RPMI7951 (cell line): ENCODE results near the gene ATP2B3. TPM values are rescaled to one million over a fixed set of nuclear protein-coding genes. Genes with fewer than 3 reads are reported as not detected.

Experiments
- DNase-seq: peaks from one replicate; pipeline ENCODE4 v3.0.0-alpha.2; 2012; ENCODE audit warnings: low read depth
- total RNA-seq: library from RNA; depleted of rRNA; stranded (reverse); fragments of >200 nt; shearing (Covaris generic); gene quantifications from 2 replicates; pipeline ENCODE4 v1.2.3, GENCODE V29; 2014

The ATP2B3 gene
- total RNA-seq, 1 experiment from 2014 or later = not detected

DNA sequence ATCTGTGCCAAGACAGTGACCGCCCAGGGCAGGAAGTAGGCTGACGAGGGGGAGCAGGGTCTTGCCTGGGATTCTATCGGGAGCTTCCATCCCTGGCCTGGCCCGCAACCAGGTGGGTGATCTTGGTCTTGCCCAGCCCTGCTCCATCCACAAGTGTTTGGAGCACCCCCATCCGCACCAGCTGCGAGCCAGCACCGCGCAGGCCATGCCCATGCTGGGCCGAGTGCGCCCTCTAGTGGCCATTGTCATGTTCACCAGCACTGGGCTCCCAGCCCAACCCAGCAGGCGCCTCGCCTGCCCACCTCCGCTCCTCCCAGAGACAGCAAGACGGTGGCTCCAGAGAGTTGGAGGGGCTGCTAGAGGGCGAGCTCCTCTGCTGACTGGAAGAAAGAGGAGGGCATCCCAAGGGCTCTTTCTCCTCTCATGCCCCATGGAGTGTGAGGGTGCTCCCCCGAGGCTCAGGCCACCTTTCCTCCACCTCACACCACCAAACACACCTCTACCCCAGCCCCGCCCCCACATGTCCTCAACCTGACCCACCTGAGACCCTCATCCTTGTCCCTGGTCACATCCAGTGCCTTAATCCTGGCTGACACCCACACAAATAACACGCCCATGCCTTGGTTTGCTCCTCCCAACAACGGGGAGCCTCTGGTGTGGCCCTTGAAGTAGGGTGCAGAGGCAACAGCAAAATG is 9.8 kb upstream of the ATP2B3 start:
- DNase-seq = peak; percentile 45

DNA sequence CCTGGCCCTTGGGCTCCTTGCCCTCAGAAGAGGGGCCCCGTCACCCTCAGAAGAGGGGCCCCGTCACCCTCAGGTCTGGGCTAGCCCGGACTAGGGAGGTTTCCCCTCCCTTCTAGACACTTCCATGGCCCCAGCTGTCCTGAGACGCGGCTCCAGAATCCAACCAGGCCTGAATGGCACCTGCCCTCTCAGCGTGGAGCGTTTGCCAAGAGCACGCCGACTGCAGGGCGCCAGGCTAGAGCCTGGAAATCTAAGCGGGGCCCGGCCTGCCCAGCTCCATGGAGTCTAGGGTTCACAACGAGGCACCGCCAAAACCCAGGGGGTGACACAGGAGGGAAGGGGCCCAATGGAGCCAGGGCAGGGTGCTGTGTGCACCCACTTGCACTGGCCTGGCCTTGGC is 7.8 kb upstream of the ATP2B3 start:
- no peak for DNase-seq

DNA sequence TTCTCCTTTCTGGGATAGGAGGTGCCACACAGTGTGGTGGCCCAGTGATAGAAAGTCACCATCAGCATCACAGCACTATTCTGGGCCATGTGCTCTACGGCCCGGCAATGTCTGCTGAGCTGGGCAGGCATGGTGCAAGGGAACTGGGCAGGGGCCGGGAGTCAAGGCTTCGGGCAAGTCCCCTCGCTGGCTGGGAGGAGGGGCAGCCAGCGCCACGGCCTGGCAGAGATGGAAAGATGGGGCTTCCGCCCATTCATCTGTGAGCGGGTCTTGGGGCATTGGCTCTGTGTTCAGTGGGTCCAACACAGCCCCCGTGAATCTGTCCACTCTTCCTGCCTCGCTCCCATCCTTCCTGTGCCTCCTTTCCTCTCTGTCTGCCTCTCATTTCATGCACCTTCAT is 7.1 kb upstream of the ATP2B3 start:
- no peak for DNase-seq

DNA sequence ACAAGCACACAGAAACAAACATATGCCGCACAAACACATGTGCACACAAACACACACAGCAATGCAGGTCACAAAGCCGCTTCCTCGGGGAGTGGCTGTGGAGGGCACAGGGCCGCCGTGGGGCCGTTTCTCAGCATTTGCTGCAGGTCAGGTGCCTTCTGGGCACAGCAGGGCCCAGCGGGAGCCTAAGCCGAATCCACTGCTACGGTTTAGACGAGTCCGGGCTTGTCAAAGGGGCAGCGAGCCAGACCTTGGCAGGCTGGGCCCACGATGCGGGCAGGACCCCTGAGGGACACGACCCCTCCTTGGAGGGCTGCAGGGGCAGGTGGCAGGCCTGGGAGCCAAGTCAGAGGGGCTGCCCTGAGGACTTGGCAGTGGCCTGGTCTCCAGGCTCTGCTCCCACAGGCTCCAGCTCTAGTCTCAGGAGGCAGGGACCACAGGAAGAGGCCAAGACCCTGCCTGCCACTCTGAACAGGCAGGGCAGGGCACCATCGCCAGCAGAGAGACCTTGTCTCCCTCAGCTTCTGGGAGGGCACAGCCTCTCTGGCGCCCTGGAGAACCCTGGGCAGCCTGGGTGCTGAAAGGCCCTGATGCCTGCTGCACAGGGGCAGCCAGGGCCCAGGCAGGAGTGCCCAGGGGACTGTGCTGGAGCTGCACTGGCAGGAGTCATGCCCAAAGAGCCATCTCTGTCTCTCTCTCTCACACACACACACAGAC is 5.5 kb upstream of the ATP2B3 start:
- no peak for DNase-seq

DNA sequence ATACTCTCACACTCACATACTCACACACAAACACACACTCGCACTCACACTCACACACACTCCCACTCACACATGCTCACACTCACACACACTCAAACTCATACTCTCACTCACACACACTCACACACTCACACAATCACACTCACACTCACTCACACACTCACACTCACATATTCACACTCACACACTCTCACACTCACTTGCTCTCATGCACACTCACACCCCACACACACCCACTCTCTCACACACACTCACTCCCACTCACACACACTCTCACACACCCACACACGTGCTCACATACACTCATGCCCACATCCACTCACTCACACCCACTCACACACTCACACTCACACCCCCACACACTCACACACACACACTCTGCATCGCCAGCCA is 4.9 kb upstream of the ATP2B3 start:
- DNase-seq = no peak

DNA sequence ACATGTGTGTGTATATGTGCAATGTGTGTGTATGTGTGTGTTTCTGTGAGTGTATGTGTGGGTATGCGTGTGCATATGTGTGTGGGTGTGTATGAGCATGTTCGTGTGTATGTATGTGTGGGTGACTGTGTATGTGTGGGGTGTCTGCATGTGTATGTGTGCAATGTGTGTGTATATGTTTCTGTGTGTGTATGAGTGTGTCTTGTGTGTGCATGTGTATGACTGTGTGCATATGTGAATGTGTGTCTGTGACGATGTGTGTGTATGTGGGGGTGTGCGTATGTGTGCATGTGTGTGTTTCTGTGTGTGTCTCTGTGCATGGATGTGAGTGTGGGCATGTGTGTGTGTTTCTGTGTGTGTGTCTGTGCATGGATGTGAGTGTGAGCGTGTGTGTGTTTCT is 4.2 kb upstream of the ATP2B3 start:
- DNase-seq = no peak

DNA sequence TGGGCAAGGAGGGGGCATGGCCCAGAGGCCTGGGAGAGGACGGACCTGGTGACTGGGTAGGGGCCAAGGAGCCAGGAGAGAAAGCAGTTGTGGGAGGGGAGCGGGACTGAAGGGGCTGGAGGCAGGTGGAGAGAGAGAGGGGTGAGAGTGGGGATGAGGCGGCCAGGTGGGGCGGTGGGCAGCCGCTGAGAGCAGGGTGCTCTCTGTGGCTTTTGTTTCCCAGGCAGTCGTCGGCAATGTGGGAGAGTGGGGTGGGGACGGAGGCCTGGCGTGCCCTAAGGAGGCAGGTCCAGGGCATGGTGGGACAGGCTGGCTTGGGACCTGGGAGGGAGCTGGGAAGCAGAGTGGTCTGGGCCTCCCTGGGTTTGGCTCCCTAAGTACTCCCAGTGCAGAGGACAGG is 3.2 kb upstream of the ATP2B3 start:
- no peak for DNase-seq

DNA sequence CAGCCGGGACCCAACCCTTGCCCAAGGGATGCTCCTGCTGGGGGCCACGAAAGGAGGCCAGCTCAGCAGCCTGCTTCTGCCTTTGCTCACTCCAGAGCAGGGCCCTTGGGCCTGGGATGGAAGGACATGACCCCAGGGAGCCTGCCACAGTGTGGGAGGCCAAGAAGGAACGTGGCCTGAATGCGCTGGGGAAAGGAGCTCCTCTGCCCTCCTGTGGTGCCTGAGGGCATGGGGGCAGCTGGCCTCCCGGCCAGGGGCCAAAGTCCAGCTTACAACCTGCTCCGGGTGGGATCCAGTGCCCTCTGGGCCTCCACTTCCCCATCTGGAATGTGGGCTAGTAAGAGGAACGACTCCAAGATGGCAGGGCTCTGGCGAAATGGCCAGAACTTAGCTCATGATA is 2.0 kb upstream of the ATP2B3 start:
- DNase-seq = no peak

DNA sequence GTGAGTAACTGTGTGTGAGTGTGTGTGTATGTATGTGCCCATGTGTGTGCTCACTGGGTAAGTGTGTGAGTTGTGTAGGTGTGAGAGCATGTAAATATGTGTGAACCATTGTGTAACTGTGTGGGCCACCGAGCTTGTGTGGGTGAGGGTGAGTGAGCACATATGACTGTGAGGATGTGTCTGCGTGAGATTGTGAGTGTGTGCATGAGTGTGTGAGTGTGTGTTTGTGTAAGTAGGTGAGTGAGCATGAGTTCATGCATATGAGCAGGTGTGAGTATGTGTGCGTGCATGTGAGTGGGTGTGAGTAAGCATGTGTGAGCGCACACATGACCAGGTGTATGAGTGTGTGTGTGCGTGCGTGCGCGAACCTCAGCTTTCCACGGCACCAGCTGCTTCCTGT is 1.4 kb upstream of the ATP2B3 start:
- no peak for DNase-seq

DNA sequence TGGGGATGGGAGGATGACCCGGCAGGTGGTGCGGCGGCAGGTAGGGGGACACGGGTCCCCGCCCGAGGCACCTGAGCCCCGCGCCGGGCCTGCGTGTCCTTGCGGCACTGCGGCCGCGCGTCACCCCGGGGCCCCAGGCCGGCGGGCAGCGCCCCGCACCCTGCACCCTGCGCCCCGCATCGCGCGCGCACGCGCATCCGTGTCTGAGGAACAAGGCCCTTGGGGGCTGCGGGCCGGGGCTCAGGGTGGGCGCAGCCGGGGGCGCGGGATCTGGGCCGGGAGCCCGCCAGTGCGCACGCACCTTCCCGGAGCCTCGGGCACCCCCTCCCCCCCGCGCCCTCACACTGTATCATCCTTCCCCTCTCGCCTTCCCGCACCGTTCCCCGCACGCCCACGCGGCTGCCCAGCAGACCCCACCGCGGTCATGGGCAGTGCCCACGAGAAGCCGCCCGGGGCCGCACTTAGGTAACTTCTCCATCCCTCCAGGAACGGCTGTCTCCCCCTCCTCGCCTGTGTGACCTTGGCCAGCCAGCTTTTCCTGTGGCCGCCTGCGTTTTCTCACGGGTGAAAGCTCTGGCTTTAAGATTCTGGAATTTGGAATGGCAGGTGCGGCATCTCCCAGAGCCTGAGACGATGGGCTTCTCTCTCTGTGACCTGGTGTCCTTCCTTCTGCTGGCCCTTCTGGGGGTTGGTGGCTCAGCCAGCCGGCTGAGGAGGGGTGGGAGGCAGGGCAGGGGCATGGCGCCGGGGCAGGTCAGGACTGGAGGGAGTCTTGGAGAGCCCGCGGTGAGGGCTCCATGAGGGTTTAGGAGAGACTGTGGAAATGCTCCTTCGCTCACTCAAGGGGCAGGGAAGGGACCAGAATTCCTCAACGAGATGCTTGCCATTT is 748 bp downstream of the ATP2B3 start:
- DNase-seq = no peak

DNA sequence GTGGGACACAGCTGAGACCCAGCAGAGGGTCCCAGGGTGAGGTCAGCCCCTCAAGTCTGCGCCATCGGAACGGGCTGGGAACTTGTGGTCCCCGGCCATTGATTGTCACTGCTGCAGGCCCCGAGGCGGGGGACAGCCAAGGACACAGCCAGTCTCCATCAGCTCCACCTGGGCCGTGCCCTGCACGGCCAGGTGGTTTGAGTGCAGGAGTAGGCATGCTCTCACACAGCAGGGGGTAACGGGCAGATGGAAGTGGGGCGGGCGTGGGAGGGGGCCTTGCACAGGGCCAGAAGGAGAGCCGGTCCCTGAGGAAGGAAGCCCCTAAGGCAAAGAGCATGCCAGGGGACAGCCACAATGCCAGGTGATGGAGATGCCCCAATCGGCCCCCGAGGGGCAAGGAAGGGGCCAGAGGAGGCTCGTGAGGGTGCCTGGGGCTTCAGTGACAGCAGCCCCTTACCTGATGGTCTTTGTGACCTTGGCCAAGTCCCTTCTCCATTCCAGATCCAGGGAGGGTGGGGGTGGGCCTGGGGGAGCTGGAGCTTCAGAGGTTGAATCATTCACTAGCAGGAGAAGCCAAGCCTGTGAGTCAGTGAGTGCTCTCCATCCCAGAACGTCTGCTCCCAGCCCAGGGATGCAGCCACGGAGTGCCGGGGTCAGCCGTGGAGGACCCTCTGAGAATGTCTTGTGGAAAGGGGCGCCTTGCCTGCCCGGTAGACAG is 2.3 kb downstream of the ATP2B3 start:
- DNase-seq = no peak

DNA sequence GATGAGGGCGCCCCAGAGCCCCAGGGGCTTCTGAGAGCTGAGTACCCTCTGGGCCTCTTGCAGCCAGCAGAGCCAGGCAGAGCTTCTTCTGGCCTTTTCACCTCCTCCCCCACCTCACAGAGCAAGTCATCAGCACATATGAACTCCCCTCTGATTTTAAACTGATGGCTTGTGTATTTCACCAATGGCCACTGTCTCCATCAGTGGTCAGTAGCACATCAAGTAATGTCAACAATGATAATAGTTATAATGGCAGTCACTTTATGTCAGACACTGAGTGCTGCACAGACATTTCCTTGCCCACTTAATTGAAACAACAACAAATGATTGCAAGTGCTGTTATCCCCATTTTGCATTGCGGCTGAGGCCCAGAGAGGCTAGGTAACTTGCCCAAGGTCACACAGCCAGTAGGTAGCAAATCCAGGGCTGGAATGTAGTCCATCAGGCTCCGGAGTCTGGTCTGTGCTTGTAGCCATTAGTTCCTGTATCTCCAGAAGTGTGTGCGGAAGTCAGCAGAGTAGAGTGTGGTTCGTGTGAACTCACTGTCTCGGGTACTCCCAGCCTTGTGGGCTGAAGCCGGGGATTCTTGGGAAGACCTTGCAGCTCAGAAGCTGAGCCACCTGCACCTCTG is 3.0 kb downstream of the ATP2B3 start:
- no peak for DNase-seq

DNA sequence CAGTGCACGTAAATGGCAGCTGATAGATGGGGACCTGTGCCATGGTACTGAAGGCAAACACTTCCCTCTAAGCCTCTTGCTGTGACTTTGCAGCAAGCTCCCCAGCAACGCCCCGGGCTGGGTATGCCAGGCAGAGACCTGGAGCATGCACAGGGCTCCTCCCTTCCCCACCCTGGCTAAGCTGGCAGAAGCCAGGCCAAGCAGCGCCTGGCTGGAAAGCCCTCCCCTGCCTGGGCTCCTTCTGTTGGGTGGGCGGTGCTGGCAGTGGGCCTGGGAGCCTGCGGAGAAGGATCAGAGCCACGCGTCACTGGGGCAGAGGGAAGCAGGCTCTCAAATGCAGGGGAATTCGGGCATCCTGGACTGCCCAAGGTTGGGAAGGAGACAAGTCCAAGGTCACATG is 3.6 kb downstream of the ATP2B3 start:
- no peak for DNase-seq

DNA sequence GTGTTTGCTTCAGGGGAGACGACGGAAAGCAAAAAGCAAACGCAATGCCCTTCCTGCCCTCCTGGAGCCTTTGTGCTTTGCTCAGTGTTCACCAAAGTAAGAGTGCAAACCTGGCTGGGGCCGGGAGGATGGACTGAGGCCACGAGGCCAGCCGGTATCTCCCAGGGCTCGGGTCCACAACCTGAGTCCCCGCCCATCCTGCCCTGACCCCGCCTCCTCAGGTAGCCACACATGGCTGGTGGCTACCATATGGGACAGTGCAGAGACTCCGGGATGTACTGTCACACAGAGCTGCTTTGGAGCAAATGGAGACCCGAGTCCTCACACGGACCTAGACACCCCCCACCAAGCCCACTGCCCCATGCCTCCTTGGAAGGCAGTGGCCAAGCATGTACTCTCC is 4.8 kb downstream of the ATP2B3 start:
- no peak for DNase-seq

DNA sequence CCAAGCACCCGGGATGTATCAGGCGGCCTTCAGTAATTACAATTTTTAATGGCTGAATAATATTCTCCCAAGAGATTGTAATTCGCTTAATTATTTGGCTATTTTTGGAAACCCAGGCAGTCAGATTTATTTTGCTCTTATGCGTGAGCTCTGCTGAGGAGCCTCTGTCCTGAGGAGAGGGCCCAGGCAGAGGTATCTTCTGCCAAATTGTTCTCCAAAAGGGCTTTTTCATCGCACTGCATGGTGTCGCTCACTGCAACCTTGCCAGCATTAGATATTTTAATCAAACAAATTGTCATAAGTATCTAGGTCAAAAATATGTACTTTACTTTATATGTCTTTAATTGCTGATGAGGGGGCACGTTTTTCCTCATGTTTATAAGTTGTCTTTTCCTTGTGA is 5.8 kb downstream of the ATP2B3 start:
- DNase-seq = no peak

DNA sequence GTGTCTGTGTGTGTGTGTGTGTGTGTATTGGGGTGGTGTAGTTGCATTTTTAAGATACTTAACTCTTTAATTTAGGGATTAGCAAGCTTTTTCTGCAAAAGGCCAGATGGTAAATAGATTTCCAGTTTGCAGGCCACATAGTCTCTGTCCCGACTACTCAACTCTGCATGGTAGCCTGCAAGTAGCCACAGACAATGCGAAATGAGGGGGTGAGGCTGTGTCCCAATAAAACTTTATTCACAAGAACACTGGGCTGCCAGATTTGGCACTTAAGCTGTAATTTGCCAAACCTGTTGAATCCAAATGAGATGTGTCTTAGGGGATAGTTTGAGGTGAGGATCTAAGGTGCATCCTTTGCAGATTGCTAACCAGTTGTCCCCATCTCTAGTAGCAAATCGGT is 6.8 kb downstream of the ATP2B3 start:
- DNase-seq = no peak

DNA sequence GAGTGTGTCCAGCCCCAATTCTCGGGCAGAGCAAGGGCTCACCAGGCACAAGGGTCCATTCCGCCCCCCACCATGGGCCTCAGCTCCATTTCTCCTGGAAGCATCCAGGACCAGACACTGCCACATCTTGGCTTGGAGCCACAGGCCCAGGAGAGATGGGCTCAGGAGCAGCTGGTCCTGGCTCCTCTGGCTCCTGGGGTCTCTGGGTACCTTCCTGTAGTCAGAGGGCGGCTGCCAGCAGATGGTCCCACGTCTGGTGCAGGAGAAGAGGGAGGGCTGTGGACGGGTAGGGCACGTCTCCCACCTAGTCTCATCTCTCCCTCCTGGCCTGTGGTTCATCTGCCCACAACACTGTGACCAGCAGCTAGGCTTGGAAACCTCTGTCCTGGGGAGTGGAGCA is 8.0 kb downstream of the ATP2B3 start:
- DNase-seq = no peak

DNA sequence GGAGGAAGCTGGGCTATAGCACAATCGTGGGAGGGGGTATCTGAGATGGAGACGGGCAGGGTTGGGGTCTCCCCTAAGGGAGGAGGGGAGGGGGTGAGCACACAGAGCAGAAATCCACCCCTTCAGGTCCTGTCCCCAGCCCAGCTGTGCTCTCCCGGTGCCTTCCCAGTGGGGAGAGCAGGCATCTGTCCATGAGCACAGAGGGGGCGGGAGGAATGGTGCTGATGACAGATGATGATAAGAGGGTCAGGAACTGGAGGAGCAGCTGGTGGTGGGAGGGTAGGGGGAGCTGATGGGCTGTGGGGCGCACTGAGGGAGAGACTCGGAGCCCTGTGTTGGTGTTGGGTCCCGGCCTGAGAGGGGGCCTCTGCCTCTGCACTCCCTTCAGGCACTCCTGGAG is 8.6 kb downstream of the ATP2B3 start:
- DNase-seq = no peak

DNA sequence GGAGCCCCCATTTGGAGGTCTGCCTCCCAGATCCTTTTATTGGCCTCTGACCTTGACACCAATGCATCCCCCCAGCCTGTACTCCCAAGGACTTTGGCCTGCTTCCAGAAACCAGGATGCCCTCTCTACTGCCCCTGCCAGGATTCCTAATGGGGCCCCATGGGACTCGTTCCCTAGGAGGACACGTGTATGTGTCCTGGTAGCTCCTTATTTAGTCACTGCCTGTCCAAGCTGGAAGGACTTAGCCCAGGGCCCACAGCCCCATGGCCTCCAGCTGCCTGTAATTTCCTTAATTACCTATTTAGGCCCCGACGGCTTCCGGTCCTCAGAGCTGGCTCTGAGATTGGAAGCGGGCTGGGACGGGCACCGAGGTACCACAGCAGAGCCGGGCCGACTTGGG is 9.4 kb downstream of the ATP2B3 start:
- DNase-seq = no peak

DNA sequence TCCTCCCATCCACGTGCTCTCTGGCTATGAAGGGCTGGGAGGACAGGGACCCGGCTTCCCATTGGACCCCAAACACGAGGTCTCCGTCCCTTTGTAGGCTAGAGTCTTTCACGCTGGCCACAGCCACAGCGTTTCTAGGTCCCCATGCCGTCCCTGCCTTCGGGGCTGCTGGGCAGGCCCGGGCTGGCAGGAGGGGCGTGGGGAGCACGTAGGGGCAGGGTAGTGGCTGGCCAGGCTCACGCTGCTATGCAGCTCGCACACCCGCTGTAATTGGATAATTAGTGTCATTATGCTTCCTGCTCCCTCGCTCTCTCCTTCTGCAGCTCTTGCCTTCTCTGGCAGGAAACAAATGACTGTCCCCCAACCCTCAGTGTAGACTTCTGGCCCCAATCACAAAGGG is 9.8 kb downstream of the ATP2B3 start:
- DNase-seq = no peak

DNA sequence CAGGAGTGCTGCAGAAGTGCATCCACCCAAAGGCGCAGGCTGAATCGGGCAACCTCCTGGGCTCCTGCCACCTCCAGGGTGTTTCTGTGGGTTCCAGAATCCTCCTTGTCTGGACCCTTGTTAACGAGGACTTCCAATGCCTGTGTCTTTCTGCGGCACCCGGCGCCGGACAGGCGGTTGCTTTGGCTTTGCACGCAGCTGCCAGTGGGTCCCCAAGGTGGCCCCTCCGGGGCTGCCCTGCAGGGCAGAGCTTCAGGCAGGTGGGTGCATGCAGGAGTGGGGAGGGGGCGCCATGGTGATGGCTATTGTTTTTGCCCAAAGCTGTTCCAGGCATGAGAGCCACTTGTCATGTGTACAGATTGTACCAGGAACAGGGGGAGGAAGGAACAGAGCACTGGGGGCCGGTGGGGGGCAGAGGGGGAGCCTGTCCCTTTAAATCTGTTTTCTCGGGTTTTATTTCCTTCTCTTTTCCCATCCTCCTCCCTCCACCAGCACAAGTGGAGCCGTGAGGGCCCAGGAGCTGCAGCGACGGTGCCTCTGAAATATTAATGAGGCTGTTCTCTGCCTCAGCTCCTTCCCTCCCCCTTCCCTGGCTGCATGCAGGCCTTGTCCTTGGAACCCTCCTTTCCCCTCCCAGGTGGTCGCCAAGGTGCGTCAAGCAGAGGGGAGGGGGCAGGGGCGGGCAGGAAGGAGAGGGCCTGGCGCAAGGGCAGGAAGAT is 13.1 kb downstream of the ATP2B3 start:
- DNase-seq = no peak
